Measurements from ENCODE around the gene DROSHA. TPM values are rescaled to one million over a fixed set of nuclear protein-coding genes. Genes with fewer than 3 reads are reported as not detected.

The DROSHA gene
- total and polyA plus RNA-seq, 2 donors (not counting 3 experiments of a cell fraction or from before 2014, with no cell fraction given): 49.1 to 96.4 TPM

- ChIA-PET CTCF (no interaction called here), POLR2A (no interaction called here)
- FAIRE-seq (no peak), DNase-seq (ENCODE audit: low read depth, low spot score) (peak; percentile 35)
- H3K79me2 ChIP-seq (ENCODE audit: control insufficient read depth, insufficient read depth, low read length): no peaks in the 10 kb centered on the region
- H3K9ac ChIP-seq (replicated peaks; ENCODE audit: extremely low read depth, insufficient read depth, low read length): no peak overlapping the region
- H3K27me3 ChIP-seq (ENCODE audit: control insufficient read depth in 2 of 2, insufficient read depth in 2 of 2, low read length in 2 of 2): no peaks in the 10 kb centered on the region
- H3K4me3 ChIP-seq (replicated peaks in 1 of 3; ENCODE audit: insufficient read depth in 1 of 3, low read depth in 1 of 3, low read length in 3 of 3): no peak overlapping the region
- dilution Hi-C loops (cut with MboI; ENCODE audit: extremely low pct_ligation_motif_present, low sequenced_read_pairs): no loop called here
- peaks cover 2% of the 10 kb centered on the region for H3K9me1 ChIP-seq (replicated peaks; ENCODE audit: control insufficient read depth, extremely low read depth, insufficient read depth, low read length)
- no peak for TF ChIP-seq MAX (IDR thresholded peaks at IDR 0.05; ENCODE audit: insufficient read depth, insufficient read length)
- no peak for TF ChIP-seq MYC (IDR thresholded peaks at IDR 0.05; ENCODE audit: low read depth, low read length)
- TF ChIP-seq, protein P1, sequence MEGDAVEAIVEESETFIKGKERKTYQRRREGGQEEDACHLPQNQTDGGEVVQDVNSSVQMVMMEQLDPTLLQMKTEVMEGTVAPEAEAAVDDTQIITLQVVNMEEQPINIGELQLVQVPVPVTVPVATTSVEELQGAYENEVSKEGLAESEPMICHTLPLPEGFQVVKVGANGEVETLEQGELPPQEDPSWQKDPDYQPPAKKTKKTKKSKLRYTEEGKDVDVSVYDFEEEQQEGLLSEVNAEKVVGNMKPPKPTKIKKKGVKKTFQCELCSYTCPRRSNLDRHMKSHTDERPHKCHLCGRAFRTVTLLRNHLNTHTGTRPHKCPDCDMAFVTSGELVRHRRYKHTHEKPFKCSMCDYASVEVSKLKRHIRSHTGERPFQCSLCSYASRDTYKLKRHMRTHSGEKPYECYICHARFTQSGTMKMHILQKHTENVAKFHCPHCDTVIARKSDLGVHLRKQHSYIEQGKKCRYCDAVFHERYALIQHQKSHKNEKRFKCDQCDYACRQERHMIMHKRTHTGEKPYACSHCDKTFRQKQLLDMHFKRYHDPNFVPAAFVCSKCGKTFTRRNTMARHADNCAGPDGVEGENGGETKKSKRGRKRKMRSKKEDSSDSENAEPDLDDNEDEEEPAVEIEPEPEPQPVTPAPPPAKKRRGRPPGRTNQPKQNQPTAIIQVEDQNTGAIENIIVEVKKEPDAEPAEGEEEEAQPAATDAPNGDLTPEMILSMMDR (IDR thresholded peaks at IDR 0.05; ENCODE audit: extremely low read depth in 1 of 2, insufficient read depth in 1 of 2, low read depth in 1 of 2, low read length in 2 of 2): no peak
- TF ChIP-seq POLR2A (IDR thresholded peaks at IDR 0.05; ENCODE audit: low read depth, low read length): no peak
- no peak for TF ChIP-seq POLR2AphosphoS5 (IDR thresholded peaks at IDR 0.05; ENCODE audit: insufficient read depth, low read depth, low read length)
- no peak for TF ChIP-seq EZH2 (IDR thresholded peaks at IDR 0.05; ENCODE audit: borderline replicate concordance, low read depth, low read length, severe bottlenecking)
- no peak for TF ChIP-seq GATA2 (IDR thresholded peaks at IDR 0.05; ENCODE audit: insufficient read depth, insufficient read length, low read depth, low read length)
- no peak for TF ChIP-seq FOS (IDR thresholded peaks at IDR 0.05; ENCODE audit: borderline replicate concordance, insufficient read depth, low read length)
- no peak for TF ChIP-seq JUN (IDR thresholded peaks at IDR 0.05; ENCODE audit: borderline replicate concordance, insufficient read depth, insufficient read length, low read depth)
- H3K9me3 ChIP-seq (replicated peaks; ENCODE audit: control insufficient read depth, insufficient read depth, low read length): no peaks in the 10 kb centered on the region
- H3K4me1 ChIP-seq (ENCODE audit: control insufficient read depth, extremely low read depth, insufficient read depth, low read length): no peaks in the 10 kb centered on the region
- no TSS peak for BruUV-seq (replicated peaks)
- H3K36me3 ChIP-seq (ENCODE audit: control insufficient read depth in 2 of 2, extremely low read depth in 1 of 2, insufficient read depth in 2 of 2, low read length in 2 of 2): peaks cover 3 to 5% of the 10 kb centered on the region in 2 experiments
- H3K4me2 ChIP-seq (ENCODE audit: insufficient read depth, low read length): no peak overlapping the region
- no peak overlapping the region for H2AFZ ChIP-seq (ENCODE audit: low read depth, low read length)
- no peaks in the 10 kb centered on the region for H4K20me1 ChIP-seq (replicated peaks; ENCODE audit: control insufficient read depth, extremely low read depth, insufficient read depth, low read length)
- no peak overlapping the region for H3K27ac ChIP-seq (ENCODE audit: insufficient read depth, low read depth, low read length)
- intact Hi-C loops (cut with micrococcal nuclease): no loop called here
Measured at GRCh38 chr5:31478901-31479300, 53.0 kb downstream of the DROSHA start.

All from endothelial cell of umbilical vein (primary cell).